Activated T-helper 17 cell treated with anti-CD3 and anti-CD28 coated beads, Interleukin-2, amount 50 U/mL, for 72 hours (primary cell): ENCODE results near the gene ARHGAP12. TPM values are rescaled to one million over a fixed set of nuclear protein-coding genes. Genes with fewer than 3 reads are reported as not detected.

Experiments used
- ATAC-seq: fragments of 150-1000 bp; cut with Tn5 transposase; replicated peaks from 2 replicates; pipeline ENCODE4 v1.10.0; 2021; ENCODE audit warnings: mild to moderate bottlenecking, moderate library complexity
- H3K27ac Mint-ChIP-seq: one replicate; pipeline ENCODE4 v1.8.0; 2022; ENCODE audit warnings: mixed read lengths
- H3K27me3 Mint-ChIP-seq: one replicate; pipeline ENCODE4 v1.8.0; 2022; ENCODE audit warnings: mixed read lengths
- H3K36me3 Mint-ChIP-seq: one replicate; pipeline ENCODE4 v1.8.0; 2022; ENCODE audit warnings: low read depth, mild to moderate bottlenecking, mixed read lengths
- H3K4me1 Mint-ChIP-seq: one replicate; pipeline ENCODE4 v1.8.0; 2022; ENCODE audit warnings: mixed read lengths
- H3K4me3 Mint-ChIP-seq: one replicate; pipeline ENCODE4 v1.8.0; 2022; ENCODE audit warnings: mild to moderate bottlenecking, mixed read lengths
- H3K9me3 Mint-ChIP-seq: one replicate; pipeline ENCODE4 v1.8.0; 2022; ENCODE audit warnings: mixed read lengths
- total RNA-seq, 2 donors: library from RNA; stranded (reverse); gene quantifications; one replicate each; pipeline ENCODE4 v1.2.3, GENCODE V29; 2022

Gene ARHGAP12
- total RNA-seq, 2 donors from 2014 or later, result 8.2 to 8.9 TPM

- no peak overlapping the region for H3K27ac Mint-ChIP-seq
- H3K4me1 Mint-ChIP-seq, result peaks cover 5% of the 10 kb centered on the region
- no peaks in the 10 kb centered on the region for H3K27me3 Mint-ChIP-seq
- H3K9me3 Mint-ChIP-seq, result no peaks in the 10 kb centered on the region
- no peak overlapping the region for H3K4me3 Mint-ChIP-seq
- no peak for ATAC-seq
- H3K36me3 Mint-ChIP-seq, result peaks cover 14% of the 10 kb centered on the region
These were observed 63.7 kb downstream of the ARHGAP12 start for GRCh38 chr10:31864834-31865518.

GRCh38 chr10:31855033-31855432 is 73.6 kb downstream of the ARHGAP12 start:
- H3K9me3 Mint-ChIP-seq, result no peaks in the 10 kb centered on the region

DNA sequence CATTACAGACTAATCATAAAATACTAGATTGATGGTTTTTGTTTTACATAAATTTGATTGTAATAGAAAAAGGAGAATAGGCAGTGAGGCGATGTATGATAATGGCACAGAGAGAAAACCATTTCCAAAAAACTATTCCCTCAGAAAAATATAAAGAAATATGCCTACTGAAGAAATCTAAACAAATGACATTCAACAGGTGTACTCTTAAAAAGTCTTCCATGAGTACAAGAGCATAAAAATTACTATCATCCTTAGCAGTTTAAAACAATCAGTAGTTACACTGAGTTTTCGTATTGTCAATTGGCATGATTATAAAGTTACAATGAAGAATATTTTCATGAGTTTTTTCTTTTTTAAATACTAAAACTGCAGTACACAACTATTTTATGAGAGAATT is 75.0 kb downstream of the ARHGAP12 start:
- Mint-ChIP-seq H3K27me3 (no peaks in the 10 kb centered on the region), H3K27ac (peak overlapping the region; percentile 22), H3K4me1 (peaks cover 7% of the 10 kb centered on the region), H3K36me3 (peaks cover 27% of the 10 kb centered on the region), H3K4me3 (no peak overlapping the region), H3K9me3 (no peaks in the 10 kb centered on the region)
- ATAC-seq, result no peak

More at GRCh38 chr10:31855033-31855432, 73.6 kb downstream of the ARHGAP12 start:
- ATAC-seq, result no peak
- H3K27me3 Mint-ChIP-seq, result no peaks in the 10 kb centered on the region
- H3K27ac Mint-ChIP-seq, result no peak overlapping the region
- H3K4me1 Mint-ChIP-seq, result peaks cover 7% of the 10 kb centered on the region
- peaks cover 40% of the 10 kb centered on the region for H3K36me3 Mint-ChIP-seq
- no peak overlapping the region for H3K4me3 Mint-ChIP-seq

DNA sequence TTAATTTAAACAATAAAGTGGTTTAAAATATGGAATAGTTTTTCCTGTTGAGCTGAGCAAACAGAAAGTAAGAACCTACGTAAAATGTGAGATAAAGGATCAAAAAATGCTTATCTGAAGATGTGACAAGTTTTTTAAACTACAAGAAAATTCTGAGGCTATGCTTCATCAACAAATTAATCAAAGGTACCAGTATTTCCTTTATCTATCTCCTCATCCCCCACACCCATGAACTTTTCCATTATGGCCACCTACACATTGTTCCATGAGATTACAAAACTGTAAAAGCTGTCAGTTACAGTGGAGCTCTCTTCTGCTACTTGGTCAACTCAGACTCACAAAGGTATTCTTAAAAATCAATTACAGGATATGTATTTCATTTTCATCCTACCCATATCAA is 77.4 kb downstream of the ARHGAP12 start:
- H3K27ac Mint-ChIP-seq, result no peak overlapping the region
- H3K9me3 Mint-ChIP-seq, result no peaks in the 10 kb centered on the region
- no peaks in the 10 kb centered on the region for H3K27me3 Mint-ChIP-seq
- no peak for ATAC-seq
- H3K36me3 Mint-ChIP-seq, result peaks cover 21% of the 10 kb centered on the region
- no peak overlapping the region for H3K4me3 Mint-ChIP-seq
- peaks cover 4% of the 10 kb centered on the region for H3K4me1 Mint-ChIP-seq

DNA sequence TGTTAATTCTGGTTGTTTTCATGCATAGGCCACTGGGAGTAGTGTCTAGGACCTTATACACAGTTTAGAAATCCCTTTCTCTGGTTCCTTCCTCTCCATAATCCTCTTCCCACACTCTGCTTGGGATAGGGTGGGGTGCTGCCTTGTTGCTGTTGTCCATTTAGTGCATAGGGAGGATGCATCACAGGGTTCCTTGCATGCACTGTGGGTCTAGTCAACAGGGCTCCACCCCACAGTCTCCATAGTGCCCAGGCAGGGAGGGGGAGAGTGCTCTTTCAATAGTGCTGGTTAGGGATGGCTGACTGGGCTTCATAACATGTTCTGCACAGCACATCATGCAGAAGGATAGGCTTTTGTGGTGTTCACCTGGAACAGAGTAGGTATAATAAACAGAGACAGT is 81.1 kb downstream of the ARHGAP12 start:
- Mint-ChIP-seq H3K27ac (no peak overlapping the region), H3K27me3 (no peaks in the 10 kb centered on the region), H3K36me3 (peaks cover 14% of the 10 kb centered on the region), H3K4me1 (no peaks in the 10 kb centered on the region), H3K4me3 (no peak overlapping the region), H3K9me3 (no peaks in the 10 kb centered on the region)
- ATAC-seq, result no peak

- H3K27me3 Mint-ChIP-seq, result no peaks in the 10 kb centered on the region
- H3K27ac Mint-ChIP-seq, result no peak overlapping the region
- no peak for ATAC-seq
These were observed 89.9 kb downstream of the ARHGAP12 start for GRCh38 chr10:31838709-31839108.

GRCh38 chr10:31838065-31838464 is 90.6 kb downstream of the ARHGAP12 start:
- Mint-ChIP-seq H3K4me1 (peaks cover 6% of the 10 kb centered on the region), H3K36me3 (peaks cover 12% of the 10 kb centered on the region), H3K27me3 (no peaks in the 10 kb centered on the region)

More at GRCh38 chr10:31838709-31839108, 89.9 kb downstream of the ARHGAP12 start:
- Mint-ChIP-seq H3K4me3 (no peak overlapping the region), H3K36me3 (peaks cover 12% of the 10 kb centered on the region), H3K4me1 (peaks cover 1% of the 10 kb centered on the region), H3K9me3 (no peaks in the 10 kb centered on the region)

DNA sequence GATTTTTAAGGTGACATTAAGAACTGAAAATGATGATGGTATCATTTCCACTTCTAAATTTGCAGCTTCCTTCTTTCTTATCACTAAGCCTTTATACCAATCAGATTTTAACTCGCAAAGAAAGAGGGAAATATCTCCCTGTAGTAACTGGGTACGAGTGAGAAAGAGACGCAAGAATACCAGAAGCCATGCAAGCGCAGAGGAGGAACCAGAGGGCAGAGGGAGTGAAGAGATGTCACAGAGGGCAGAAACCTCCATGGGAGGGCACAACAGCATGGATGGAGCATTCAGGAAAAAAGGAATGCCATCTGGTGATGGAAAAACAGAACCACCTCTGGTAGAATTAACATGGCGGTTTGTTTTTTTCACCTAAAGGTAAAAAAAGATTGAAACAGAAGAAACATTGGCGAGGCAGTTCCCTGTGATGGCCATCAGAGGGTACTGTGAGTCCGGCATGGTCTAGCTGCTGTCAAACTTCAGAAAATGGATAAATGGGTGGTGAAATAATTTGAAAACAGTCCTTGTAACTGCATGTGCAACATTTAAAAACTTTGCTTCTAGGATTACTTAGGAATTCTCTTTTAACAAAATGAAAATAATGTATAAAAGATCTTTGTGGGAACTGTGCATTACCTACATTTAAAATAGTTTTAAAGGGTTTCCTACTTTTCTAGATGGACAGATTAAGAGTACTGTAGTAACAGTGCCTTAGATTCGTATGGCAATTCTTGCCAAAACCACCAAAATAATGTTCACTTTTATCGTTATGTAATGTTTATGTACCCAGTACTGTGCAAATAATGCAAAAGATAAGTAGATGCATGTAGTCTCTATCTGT is 91.8 kb downstream of the ARHGAP12 start:
- no peak for ATAC-seq
- no peak overlapping the region for H3K4me3 Mint-ChIP-seq
- H3K36me3 Mint-ChIP-seq, result peaks cover 12% of the 10 kb centered on the region
- peaks cover 6% of the 10 kb centered on the region for H3K4me1 Mint-ChIP-seq
- no peak overlapping the region for H3K27ac Mint-ChIP-seq
- H3K9me3 Mint-ChIP-seq, result no peaks in the 10 kb centered on the region
- H3K27me3 Mint-ChIP-seq, result no peaks in the 10 kb centered on the region

More at GRCh38 chr10:31838065-31838464, 90.6 kb downstream of the ARHGAP12 start:
- H3K4me3 Mint-ChIP-seq, result no peak overlapping the region
- ATAC-seq, result no peak
- H3K27ac Mint-ChIP-seq, result no peak overlapping the region
- no peaks in the 10 kb centered on the region for H3K9me3 Mint-ChIP-seq

GRCh38 chr10:31833753-31834152 is 94.9 kb downstream of the ARHGAP12 start:
- Mint-ChIP-seq H3K4me3 (no peak overlapping the region), H3K9me3 (no peaks in the 10 kb centered on the region), H3K4me1 (peaks cover 6% of the 10 kb centered on the region), H3K27ac (no peak overlapping the region), H3K27me3 (no peaks in the 10 kb centered on the region), H3K36me3 (peaks cover 12% of the 10 kb centered on the region)
- ATAC-seq, result no peak

DNA sequence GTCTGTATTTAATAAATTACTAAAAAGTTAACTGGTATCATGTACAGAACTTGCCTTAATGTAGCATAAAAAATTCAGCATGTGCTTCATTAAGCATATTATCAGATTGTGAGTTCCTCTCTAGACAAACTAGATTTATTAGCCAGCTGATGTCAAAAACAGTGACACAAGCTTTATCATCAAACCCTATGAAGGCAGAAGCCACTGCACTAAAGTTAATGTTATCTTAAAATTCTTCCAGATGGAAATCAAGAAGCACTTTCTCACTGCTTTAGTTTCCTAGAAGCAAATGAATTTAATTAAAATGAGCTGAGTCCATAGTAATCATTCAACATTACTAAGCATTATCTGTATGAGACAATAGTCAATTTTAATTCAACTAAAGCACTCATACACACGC is 96.4 kb downstream of the ARHGAP12 start:
- no peaks in the 10 kb centered on the region for H3K27me3 Mint-ChIP-seq
- peaks cover 6% of the 10 kb centered on the region for H3K4me1 Mint-ChIP-seq
- H3K36me3 Mint-ChIP-seq, result peaks cover 6% of the 10 kb centered on the region
- no peaks in the 10 kb centered on the region for H3K9me3 Mint-ChIP-seq
- ATAC-seq, result no peak
- no peak overlapping the region for H3K27ac Mint-ChIP-seq
- H3K4me3 Mint-ChIP-seq, result no peak overlapping the region

DNA sequence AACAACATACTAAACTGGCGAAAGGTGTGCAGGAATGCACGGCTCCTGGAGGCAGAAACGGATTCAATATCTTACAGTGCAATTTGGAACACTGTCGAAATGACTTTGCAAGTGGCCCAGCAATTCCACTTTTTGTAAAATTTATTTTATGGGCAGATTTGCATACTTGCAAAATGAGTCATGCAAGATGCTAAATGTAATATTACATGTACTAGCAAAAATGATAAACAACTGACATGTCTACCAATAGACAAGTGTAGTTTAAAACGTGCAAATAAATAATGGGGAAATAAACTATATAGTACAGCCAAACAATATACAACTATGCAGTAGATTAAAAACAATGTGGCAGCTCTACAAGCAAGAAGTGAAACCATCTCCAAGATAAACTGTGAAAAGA is 97.7 kb downstream of the ARHGAP12 start:
- Mint-ChIP-seq H3K27me3 (no peaks in the 10 kb centered on the region), H3K4me3 (no peak overlapping the region), H3K9me3 (no peaks in the 10 kb centered on the region), H3K36me3 (peaks cover 12% of the 10 kb centered on the region), H3K4me1 (peaks cover 6% of the 10 kb centered on the region), H3K27ac (no peak overlapping the region)
- ATAC-seq, result no peak

GRCh38 chr10:31829776-31830175 is 98.9 kb downstream of the ARHGAP12 start:
- peaks cover 23% of the 10 kb centered on the region for H3K36me3 Mint-ChIP-seq
- ATAC-seq, result no peak
- H3K27me3 Mint-ChIP-seq, result no peaks in the 10 kb centered on the region
- H3K27ac Mint-ChIP-seq, result no peak overlapping the region
- H3K9me3 Mint-ChIP-seq, result no peaks in the 10 kb centered on the region
- H3K4me1 Mint-ChIP-seq, result peaks cover 6% of the 10 kb centered on the region
- H3K4me3 Mint-ChIP-seq, result no peak overlapping the region

- no peak overlapping the region for H3K27ac Mint-ChIP-seq
- no peak overlapping the region for H3K4me3 Mint-ChIP-seq
- no peak for ATAC-seq
- peaks cover 42% of the 10 kb centered on the region for H3K36me3 Mint-ChIP-seq
- no peaks in the 10 kb centered on the region for H3K27me3 Mint-ChIP-seq
- no peaks in the 10 kb centered on the region for H3K9me3 Mint-ChIP-seq
- no peaks in the 10 kb centered on the region for H3K4me1 Mint-ChIP-seq
These were observed 105.3 kb downstream of the ARHGAP12 start for GRCh38 chr10:31823358-31823757.

GRCh38 chr10:31822616-31823318 is 105.9 kb downstream of the ARHGAP12 start:
- no peaks in the 10 kb centered on the region for H3K4me1 Mint-ChIP-seq
- H3K27ac Mint-ChIP-seq, result no peak overlapping the region
- ATAC-seq, result no peak
- no peaks in the 10 kb centered on the region for H3K27me3 Mint-ChIP-seq
- peaks cover 47% of the 10 kb centered on the region for H3K36me3 Mint-ChIP-seq
- H3K4me3 Mint-ChIP-seq, result no peak overlapping the region
- H3K9me3 Mint-ChIP-seq, result no peaks in the 10 kb centered on the region
